Suppressor macrophage (primary cell): ENCODE measurements around the gene TMEM106C.

Experiments
- DNase-seq, 4 experiments: peaks; one replicate each; pipeline ENCODE4 v3.0.0-alpha.2; 2020 to 2022

TMEM106C gene

DNA sequence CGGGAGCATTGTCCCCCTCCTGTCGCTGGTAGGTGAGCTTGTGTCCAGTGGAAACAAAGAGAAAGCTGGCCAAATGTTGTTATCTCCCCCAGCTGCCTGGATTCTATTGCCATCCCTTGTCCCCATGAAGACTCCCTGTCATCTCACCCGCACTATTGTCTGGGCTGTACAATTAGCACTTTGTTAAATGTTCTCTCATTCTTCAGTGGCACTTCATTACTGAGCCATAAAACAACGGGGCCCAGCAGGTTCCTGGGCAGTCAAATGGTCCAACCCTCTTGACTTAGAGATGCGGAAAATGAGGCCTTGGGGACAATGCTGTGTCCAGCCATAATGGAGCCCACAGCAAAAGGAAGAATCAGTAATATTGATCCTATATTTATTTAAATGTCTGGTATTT, 54.1 kb downstream of the TMEM106C start:
- DNase-seq = no peak

- DNase-seq = no peak
These were observed 54.7 kb downstream of the TMEM106C start for GRCh38 chr12:48017921-48018617.
